Trophoblast cell (in vitro differentiated cells and primary cell): ENCODE data around the gene DNAJC13.
A peak's percentile ranks its signal among the peaks of the same experiment; 100 is the strongest.

Experiments used
- DNase-seq, 2 donors: peaks; one replicate each; pipeline ENCODE4 v3.0.0-alpha.2; 2016
- H2AFZ ChIP-seq: 2 replicates; pipeline ENCODE4 v1.6.1; 2013; ENCODE audit warnings: low read length, moderate library complexity, mild to moderate bottlenecking; ENCODE audit not compliant: insufficient read depth, poor library complexity
- H2AK5ac ChIP-seq: 2 replicates; pipeline ENCODE4 v1.6.1; 2013; ENCODE audit warnings: mild to moderate bottlenecking, low read length
- H2BK120ac ChIP-seq: 2 replicates; pipeline ENCODE4 v1.6.1; 2013; ENCODE audit warnings: low read length, mild to moderate bottlenecking, moderate library complexity; ENCODE audit not compliant: insufficient read depth, poor library complexity
- H2BK12ac ChIP-seq: 2 replicates; pipeline ENCODE4 v1.6.1; 2013; ENCODE audit warnings: mild to moderate bottlenecking, low read length, moderate library complexity
- H2BK5ac ChIP-seq: 2 replicates; pipeline ENCODE4 v1.6.1; 2013; ENCODE audit warnings: low read length, low read depth, moderate library complexity, mild to moderate bottlenecking; ENCODE audit not compliant: poor library complexity
- H3K14ac ChIP-seq: 2 replicates; pipeline ENCODE4 v1.6.1; 2013; ENCODE audit warnings: mild to moderate bottlenecking, low read length
- H3K18ac ChIP-seq: 2 replicates; pipeline ENCODE4 v1.6.1; 2013; ENCODE audit warnings: mild to moderate bottlenecking, low read length
- H3K23ac ChIP-seq: 2 replicates; pipeline ENCODE4 v1.6.1; 2013; ENCODE audit warnings: low read length
- H3K27ac ChIP-seq: 2 replicates; pipeline ENCODE4 v1.5.1; 2013; ENCODE audit warnings: low read depth, mild to moderate bottlenecking, inconsistent platforms, low read length, moderate library complexity
- H3K27me3 ChIP-seq: 2 replicates; pipeline ENCODE4 v1.6.1; 2013; ENCODE audit warnings: inconsistent platforms, mild to moderate bottlenecking, low read length, moderate library complexity; ENCODE audit not compliant: insufficient read depth
- H3K36me3 ChIP-seq, 2 experiments: 1 replicate in 1 of 2; 2 replicates in 1 of 2; pipeline ENCODE4 v1.6.1; 2013; ENCODE audit warnings: low read length in 2 of 2, mild to moderate bottlenecking in 2 of 2, moderate library complexity in 1 of 2; ENCODE audit not compliant: insufficient read depth in 2 of 2, control insufficient read depth in 1 of 2
- H3K4ac ChIP-seq: 2 replicates; pipeline ENCODE4 v1.6.1; 2013; ENCODE audit warnings: low read depth, mild to moderate bottlenecking, low read length, moderate library complexity
- H3K4me1 ChIP-seq, 2 experiments: 1 replicate in 1 of 2; 2 replicates in 1 of 2; pipeline ENCODE4 v1.6.1; 2013; ENCODE audit warnings: low read length in 2 of 2, mild to moderate bottlenecking in 2 of 2, moderate library complexity in 1 of 2; ENCODE audit not compliant: insufficient read depth in 2 of 2, control insufficient read depth in 1 of 2
- H3K4me2 ChIP-seq: 2 replicates; pipeline ENCODE4 v1.6.1; 2013; ENCODE audit warnings: inconsistent platforms, mild to moderate bottlenecking, low read length, moderate library complexity
- H3K4me3 ChIP-seq: 2 replicates; pipeline ENCODE4 v1.5.1; 2013; ENCODE audit warnings: mild to moderate bottlenecking, low read depth, low read length, inconsistent platforms
- H3K79me1 ChIP-seq: one replicate; pipeline ENCODE4 v1.6.1; 2013; ENCODE audit warnings: low read length
- H3K79me2 ChIP-seq: 2 replicates; pipeline ENCODE4 v1.6.1; 2013; ENCODE audit warnings: low read length, mild to moderate bottlenecking; ENCODE audit not compliant: control insufficient read depth, insufficient read depth, poor library complexity
- H3K9ac ChIP-seq: 2 replicates; pipeline ENCODE4 v1.6.1; 2013; ENCODE audit warnings: mild to moderate bottlenecking, low read length
- H3K9me3 ChIP-seq: 2 replicates; pipeline ENCODE4 v1.6.1; 2013; ENCODE audit warnings: low read depth, mild to moderate bottlenecking, control low read depth, inconsistent platforms, low read length; ENCODE audit not compliant: insufficient read depth
- H4K12ac ChIP-seq: 2 replicates; pipeline ENCODE4 v1.6.1; 2013; ENCODE audit warnings: low read depth, mild to moderate bottlenecking, low read length, moderate library complexity
- H4K8ac ChIP-seq: 2 replicates; pipeline ENCODE4 v1.6.1; 2013; ENCODE audit warnings: low read depth, mild to moderate bottlenecking, low read length, moderate library complexity
- H4K91ac ChIP-seq: one replicate; pipeline ENCODE4 v1.6.1; 2013; ENCODE audit warnings: low read depth, mild to moderate bottlenecking, low read length, moderate library complexity
- WGBS: extraction: QIAGEN DNeasy Blood & Tissue Kit; methylation state at CpG from one replicate; pipeline ENCODE4 v1.1.7; 2013; ENCODE audit warnings: missing lambda C conversion rate; ENCODE audit not compliant: insufficient read length, insufficient coverage; ENCODE audit errors: extremely low coverage; 5-methylcytosine and 5-hydroxymethylcytosine counted together

The DNAJC13 gene

GRCh38 chr3:132435224-132435910 is 18.1 kb downstream of the DNAJC13 start:
- Histone ChIP-seq H3K14ac (no peak overlapping the region), H3K27ac (no peak overlapping the region), H3K18ac (no peak overlapping the region), H3K9ac (no peak overlapping the region), H3K4me1 (no peaks in the 10 kb centered on the region), H2AFZ (no peak overlapping the region), H3K27me3 (no peaks in the 10 kb centered on the region), H4K8ac (no peak overlapping the region), H2BK5ac (no peak overlapping the region), H3K4me2 (no peak overlapping the region), H2BK12ac (no peak overlapping the region), H4K91ac (no peak overlapping the region), H3K4ac (no peak overlapping the region), H4K12ac (no peak overlapping the region), H3K23ac (no peak overlapping the region), H3K4me3 (no peak overlapping the region), H3K36me3 (peaks cover 2 to 5% of the 10 kb centered on the region in 2 experiments), H2BK120ac (no peak overlapping the region), H3K79me2 (no peaks in the 10 kb centered on the region), H3K9me3 (no peaks in the 10 kb centered on the region), H2AK5ac (no peak overlapping the region), H3K79me1 (no peaks in the 10 kb centered on the region)
- no CpG with 5 or more reads among the region's 3 CpGs for WGBS
- no peak for DNase-seq

GRCh38 chr3:132435911-132436425 is 18.7 kb downstream of the DNAJC13 start:
- Histone ChIP-seq H2BK12ac (no peak overlapping the region), H3K9ac (no peak overlapping the region), H2AK5ac (no peak overlapping the region), H3K23ac (no peak overlapping the region), H3K4me2 (no peak overlapping the region), H4K12ac (no peak overlapping the region), H3K27me3 (no peaks in the 10 kb centered on the region), H3K27ac (no peak overlapping the region), H3K4me1 (no peaks in the 10 kb centered on the region), H3K4me3 (no peak overlapping the region), H3K79me2 (no peaks in the 10 kb centered on the region), H2BK120ac (no peak overlapping the region), H2AFZ (no peak overlapping the region), H3K36me3 (peaks cover 2 to 5% of the 10 kb centered on the region in 2 experiments), H4K8ac (no peak overlapping the region), H3K18ac (no peak overlapping the region), H3K14ac (no peak overlapping the region), H4K91ac (no peak overlapping the region), H3K79me1 (no peaks in the 10 kb centered on the region), H3K9me3 (no peaks in the 10 kb centered on the region), H3K4ac (no peak overlapping the region), H2BK5ac (no peak overlapping the region)
- no CpG with 5 or more reads among the region's 7 CpGs for WGBS
- DNase-seq, result no peak

- H3K27ac ChIP-seq, result no peak overlapping the region
- no peak overlapping the region for H2BK12ac ChIP-seq
- no peak overlapping the region for H3K4me3 ChIP-seq
- H2BK120ac ChIP-seq, result no peak overlapping the region
- H3K36me3 ChIP-seq, result peaks cover 0 to 3% of the 10 kb centered on the region in 2 experiments
- no peaks in the 10 kb centered on the region for H3K79me2 ChIP-seq
- H3K14ac ChIP-seq, result no peak overlapping the region
- WGBS, result no CpG with 5 or more reads among the region's 5 CpGs
- no peak overlapping the region for H2AK5ac ChIP-seq
- no peaks in the 10 kb centered on the region for H3K27me3 ChIP-seq
- H4K91ac ChIP-seq, result no peak overlapping the region
- H3K4me1 ChIP-seq, result no peaks in the 10 kb centered on the region
- no peak overlapping the region for H2BK5ac ChIP-seq
- H4K12ac ChIP-seq, result no peak overlapping the region
- H3K23ac ChIP-seq, result no peak overlapping the region
- no peak overlapping the region for H2AFZ ChIP-seq
- no peak overlapping the region for H4K8ac ChIP-seq
- H3K4me2 ChIP-seq, result no peak overlapping the region
- H3K4ac ChIP-seq, result no peak overlapping the region
- no peak overlapping the region for H3K18ac ChIP-seq
- no peaks in the 10 kb centered on the region for H3K9me3 ChIP-seq
- H3K79me1 ChIP-seq, result no peaks in the 10 kb centered on the region
- no peak overlapping the region for H3K9ac ChIP-seq
- DNase-seq, result peak; percentile 37 to 83
These were observed 26.1 kb downstream of the DNAJC13 start for GRCh38 chr3:132443421-132443820.

DNA sequence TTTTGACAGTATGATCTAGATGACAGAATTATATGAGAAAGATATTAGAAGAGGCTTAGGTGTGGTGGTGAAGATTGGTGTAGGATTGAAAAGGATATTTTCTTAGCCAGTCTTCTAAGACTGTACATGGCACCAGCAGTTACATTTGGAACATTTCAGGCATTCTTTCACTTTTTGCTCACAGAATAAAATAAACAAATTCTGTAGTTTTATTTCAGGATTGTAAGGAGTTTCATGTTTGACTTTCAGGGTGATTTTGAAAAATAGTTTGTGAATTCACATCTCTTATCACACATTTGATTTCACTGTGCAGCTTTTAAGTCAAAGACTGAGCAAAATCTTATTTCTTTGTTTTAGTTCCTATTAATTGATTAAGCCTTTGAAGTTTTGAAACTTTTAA is 27.1 kb downstream of the DNAJC13 start:
- no peak for DNase-seq
- Histone ChIP-seq H3K27me3 (no peaks in the 10 kb centered on the region), H2AFZ (no peak overlapping the region), H2BK5ac (no peak overlapping the region), H3K9me3 (no peaks in the 10 kb centered on the region), H3K79me1 (no peaks in the 10 kb centered on the region), H3K14ac (no peak overlapping the region), H3K4me1 (no peaks in the 10 kb centered on the region), H3K4ac (no peak overlapping the region), H3K79me2 (no peaks in the 10 kb centered on the region), H3K23ac (no peak overlapping the region), H4K12ac (no peak overlapping the region), H4K91ac (no peak overlapping the region), H2BK120ac (no peak overlapping the region), H3K27ac (no peak overlapping the region), H2AK5ac (no peak overlapping the region), H3K4me3 (no peak overlapping the region), H2BK12ac (no peak overlapping the region), H4K8ac (no peak overlapping the region), H3K4me2 (no peak overlapping the region), H3K36me3 (peaks cover 0 to 3% of the 10 kb centered on the region in 2 experiments), H3K18ac (no peak overlapping the region), H3K9ac (no peak overlapping the region)
